GM19324 (cell line): ENCODE results near the gene STK26.
"Not testable (repeated sequence)": the region's sequence is repeated elsewhere in the genome, so short reads cannot be mapped to it uniquely, and the experiment has no call there.

Experiments used
- ATAC-seq: cut with Tn5 transposase; IDR thresholded peaks from one replicate; pipeline ENCODE4 v1.9.1; 2021; ENCODE audit warnings: mild to moderate bottlenecking, moderate library complexity; ENCODE audit not compliant: unreplicated experiment, low FRiP score

STK26 gene

GRCh38 chrX:132022967-132023895 lies at the start of gene STK26:
STK26 (plus strand) TSS chrX:132023302; CDS start chrX:132023618, 316 bp downstream.
- ATAC-seq = peak; percentile 84

GRCh38 chrX:131975851-131976250 lies 47.3 kb upstream of the STK26 start:
- ATAC-seq = no peak

- ATAC-seq = no peak
These were observed 45.5 kb upstream of the STK26 start for GRCh38 chrX:131977619-131978018.

GRCh38 chrX:131979116-131979515 lies 44.0 kb upstream of the STK26 start:
- no peak for ATAC-seq

GRCh38 chrX:131985526-131986049 lies 37.5 kb upstream of the STK26 start:
- ATAC-seq = no peak

- peak; percentile 97 for ATAC-seq
These were observed 35.9 kb upstream of the STK26 start for GRCh38 chrX:131987252-131987651.

GRCh38 chrX:131988236-131988635 lies 34.9 kb upstream of the STK26 start:
- no peak for ATAC-seq

- ATAC-seq = no peak
These were observed 22.0 kb upstream of the STK26 start for GRCh38 chrX:132001127-132001526.

- no peak for ATAC-seq
These were observed 18.4 kb upstream of the STK26 start for GRCh38 chrX:132004728-132005127.

- no peak for ATAC-seq
These were observed 13.8 kb upstream of the STK26 start for GRCh38 chrX:132009350-132009749.

- ATAC-seq = not testable (repeated sequence)
These were observed 12.9 kb upstream of the STK26 start for GRCh38 chrX:132010213-132010612.

- ATAC-seq = no peak
These were observed 7.2 kb upstream of the STK26 start for GRCh38 chrX:132015875-132016274.

GRCh38 chrX:132016628-132017430 lies 6.3 kb upstream of the STK26 start:
- ATAC-seq = no peak

GRCh38 chrX:132017431-132018185 lies 5.5 kb upstream of the STK26 start:
- no peak for ATAC-seq

- ATAC-seq = peak; percentile 30
These were observed 720 bp upstream of the STK26 start for GRCh38 chrX:132022198-132022966.

GRCh38 chrX:132023896-132024386 lies 839 bp downstream of the STK26 start:
- ATAC-seq = peak; percentile 45

GRCh38 chrX:132025041-132025440 lies 1.9 kb downstream of the STK26 start:
- ATAC-seq = no peak

- ATAC-seq = no peak
These were observed 7.2 kb downstream of the STK26 start for GRCh38 chrX:132030264-132030663.

- ATAC-seq = no peak
These were observed 8.8 kb downstream of the STK26 start for GRCh38 chrX:132031867-132032266.
